HEK293T (cell line): ENCODE measurements around the gene MOV10L1.
"Not testable (repeated sequence)": the region's sequence is repeated elsewhere in the genome, so short reads cannot be mapped to it uniquely, and the experiment has no call there.

Experiments used
- CTCF ChIA-PET: fragments of 350-600 bp; formaldehyde crosslinking; extraction: SDS; loops from one replicate; lab custom pipeline; 2021; ENCODE audit warnings: antibody characterized with exemption, inconsistent platforms; lab: Yijun Ruan, JAX
- POLR2A ChIA-PET: fragments of 350-600 bp; formaldehyde crosslinking; extraction: SDS; loops from one replicate; lab custom pipeline; 2020; ENCODE audit warnings: antibody characterized with exemption, inconsistent platforms; lab: Yijun Ruan, JAX
- DNase-seq: peaks from one replicate; pipeline ENCODE4 v3.0.0; 2012; ENCODE audit warnings: mixed read lengths; ENCODE audit errors: extremely low spot score
- ARNT ChIP-seq: fragments of 450-650 bp; IDR thresholded peaks from 2 replicates; pipeline ENCODE4 v1.6.1; 2017; ENCODE audit warnings: mild to moderate bottlenecking
- BHLHE40 ChIP-seq: fragments of 450-650 bp; IDR thresholded peaks from 2 replicates; pipeline ENCODE4 v1.6.1; 2016; ENCODE audit warnings: mild to moderate bottlenecking, moderate library complexity, borderline replicate concordance
- CTBP1 ChIP-seq: fragments of 450-650 bp; IDR thresholded peaks from 2 replicates; pipeline ENCODE4 v1.6.1; 2016; ENCODE audit warnings: borderline replicate concordance
- ELF4 ChIP-seq: fragments of 450-650 bp; IDR thresholded peaks from 2 replicates; pipeline ENCODE4 v1.6.1; 2017; ENCODE audit warnings: antibody characterized with exemption
- FOXA1 ChIP-seq: fragments of 450-650 bp; IDR thresholded peaks from 2 replicates; pipeline ENCODE4 v1.6.1; 2016; ENCODE audit warnings: mild to moderate bottlenecking
- FOXK2 ChIP-seq: fragments of 450-650 bp; IDR thresholded peaks from 2 replicates; pipeline ENCODE4 v1.6.1; 2016; ENCODE audit warnings: mild to moderate bottlenecking
- FOXM1 ChIP-seq: fragments of 450-650 bp; IDR thresholded peaks from 2 replicates; pipeline ENCODE4 v1.6.1; 2017; ENCODE audit warnings: mild to moderate bottlenecking, borderline replicate concordance
- HDGF ChIP-seq: fragments of 450-650 bp; IDR thresholded peaks from 2 replicates; pipeline ENCODE4 v1.6.1; 2017; ENCODE audit warnings: antibody characterized with exemption, borderline replicate concordance
- L3MBTL2 ChIP-seq: fragments of 450-650 bp; conservative IDR thresholded peaks from 2 replicates; pipeline ENCODE4 v1.6.1; 2016; ENCODE audit warnings: mild to moderate bottlenecking
- LEF1 ChIP-seq: fragments of 450-650 bp; IDR thresholded peaks from 2 replicates; pipeline ENCODE4 v1.6.1; 2017; ENCODE audit warnings: mild to moderate bottlenecking, borderline replicate concordance
- NFRKB ChIP-seq: fragments of 450-650 bp; IDR thresholded peaks from 2 replicates; pipeline ENCODE4 v1.6.1; 2016; ENCODE audit warnings: mild to moderate bottlenecking, moderate library complexity
- PKNOX1 ChIP-seq: fragments of 450-650 bp; IDR thresholded peaks from 2 replicates; pipeline ENCODE4 v1.6.1; 2016
- SP1 ChIP-seq: fragments of 450-650 bp; IDR thresholded peaks from 2 replicates; pipeline ENCODE4 v1.6.1; 2017
- SUZ12 ChIP-seq: fragments of 450-650 bp; IDR thresholded peaks from 2 replicates; pipeline ENCODE4 v1.6.1; 2016; ENCODE audit warnings: mild to moderate bottlenecking
- TARDBP ChIP-seq: fragments of 450-650 bp; IDR thresholded peaks from 2 replicates; pipeline ENCODE4 v1.6.1; 2016
- ZNF384 ChIP-seq: fragments of 450-650 bp; IDR thresholded peaks from 2 replicates; pipeline ENCODE4 v1.6.1; 2016

The MOV10L1 gene

GRCh38 chr22:50119169-50119767 lies 29.5 kb downstream of the MOV10L1 start:
- TF ChIP-seq SP1: no peak
- TF ChIP-seq FOXM1: no peak
- POLR2A ChIA-PET: no interaction called here
- DNase-seq: no peak
- CTCF ChIA-PET: no interaction called here

GRCh38 chr22:50119768-50120251 lies 30.0 kb downstream of the MOV10L1 start:
- no peak for DNase-seq
- TF ChIP-seq FOXM1 (no peak), HDGF (no peak), LEF1 (no peak), ZNF384 (no peak)
- CTCF ChIA-PET: interaction anchor here (1.4 kb wide), 1 partner anchor 61 kb away, joined by 3 read pairs; no protein-coding TSS in a partner anchor
- POLR2A ChIA-PET: no interaction called here

- CTCF ChIA-PET: interaction anchor here (1.4 kb wide), 1 partner anchor 62 kb away, joined by 3 read pairs; no protein-coding TSS in a partner anchor
- POLR2A ChIA-PET: no interaction called here
- TF ChIP-seq LEF1 (no peak), TARDBP (no peak)
- no peak for DNase-seq
Observed at GRCh38 chr22:50121202-50121740, 31.5 kb downstream of the MOV10L1 start.

GRCh38 chr22:50123119-50123518 lies 33.3 kb downstream of the MOV10L1 start:
- no peak for DNase-seq
- TF ChIP-seq CTBP1: no peak
- ChIA-PET CTCF (interaction anchor here (0.7 kb wide), 1 partner anchor 1961 kb away, joined by 3 read pairs; no protein-coding TSS in a partner anchor), POLR2A (no interaction called here)

- no peak for TF ChIP-seq SP1
- no peak for TF ChIP-seq L3MBTL2
- TF ChIP-seq SUZ12: no peak
- no peak for TF ChIP-seq ARNT
- no peak for TF ChIP-seq FOXK2
- TF ChIP-seq HDGF: no peak
- CTCF ChIA-PET: no interaction called here
- POLR2A ChIA-PET: no interaction called here
- DNase-seq: no peak
Observed at GRCh38 chr22:50125029-50125428, 35.2 kb downstream of the MOV10L1 start.

- DNase-seq: no peak
- TF ChIP-seq ELF4: no peak
- no peak for TF ChIP-seq L3MBTL2
- no peak for TF ChIP-seq PKNOX1
- ChIA-PET CTCF (interaction anchor here (0.5 to 1.6 kb wide), 3 partner anchors 13 to 256 kb away, joined by 3 to 5 read pairs (median 4); no protein-coding TSS in a partner anchor), POLR2A (no interaction called here)
Observed at GRCh38 chr22:50129121-50129736, 39.4 kb downstream of the MOV10L1 start.

GRCh38 chr22:50131894-50132293 lies 42.1 kb downstream of the MOV10L1 start:
- CTCF ChIA-PET: no interaction called here
- POLR2A ChIA-PET: no interaction called here
- TF ChIP-seq LEF1 (no peak), TARDBP (no peak), ZNF384 (no peak), CTBP1 (no peak), FOXK2 (no peak), SP1 (no peak)
- no peak for DNase-seq

- ChIA-PET POLR2A (no interaction called here), CTCF (no interaction called here)
- DNase-seq: no peak
- TF ChIP-seq BHLHE40: no peak
- TF ChIP-seq HDGF: no peak
- no peak for TF ChIP-seq ELF4
- no peak for TF ChIP-seq NFRKB
- no peak for TF ChIP-seq L3MBTL2
- no peak for TF ChIP-seq ZNF384
- no peak for TF ChIP-seq CTBP1
- no peak for TF ChIP-seq FOXA1
- TF ChIP-seq SP1: no peak
Observed at GRCh38 chr22:50134481-50134880, 44.7 kb downstream of the MOV10L1 start.

GRCh38 chr22:50136581-50137015 lies 46.8 kb downstream of the MOV10L1 start:
- TF ChIP-seq TARDBP (no peak), NFRKB (no peak), LEF1 (no peak), CTBP1 (no peak), SUZ12 (no peak), L3MBTL2 (no peak), SP1 (no peak)
- DNase-seq: no peak
- POLR2A ChIA-PET: no interaction called here
- CTCF ChIA-PET: no interaction called here

- DNase-seq, CTCF ChIA-PET, POLR2A ChIA-PET: not testable (repeated sequence)
Observed at GRCh38 chr22:50137277-50137676, 47.5 kb downstream of the MOV10L1 start.
